Astrocyte of the spinal cord (primary cell): Measurements from ENCODE around the gene IGF2BP3.

Source experiments
- DNase-seq: peaks from one replicate; pipeline ENCODE4 v3.0.0; 2011; ENCODE audit warnings: low read depth, low spot score
- H3K4me3 ChIP-seq: 2 replicates; pipeline ENCODE4 v1.5.1; 2011; ENCODE audit warnings: low read depth, mild to moderate bottlenecking, low read length, moderate library complexity
- in situ Hi-C: cut with HindIII; loops from 2 replicates; pipeline ENCODE4 v1.10.0; 2017; ENCODE audit warnings: low sequenced_read_pairs
- TF ChIP-seq, protein P1 (sequence below): IDR thresholded peaks from 2 replicates; pipeline ENCODE4 v1.5.1; 2012; ENCODE audit warnings: low read depth, mild to moderate bottlenecking, low read length, inconsistent platforms

IGF2BP3 gene

DNA sequence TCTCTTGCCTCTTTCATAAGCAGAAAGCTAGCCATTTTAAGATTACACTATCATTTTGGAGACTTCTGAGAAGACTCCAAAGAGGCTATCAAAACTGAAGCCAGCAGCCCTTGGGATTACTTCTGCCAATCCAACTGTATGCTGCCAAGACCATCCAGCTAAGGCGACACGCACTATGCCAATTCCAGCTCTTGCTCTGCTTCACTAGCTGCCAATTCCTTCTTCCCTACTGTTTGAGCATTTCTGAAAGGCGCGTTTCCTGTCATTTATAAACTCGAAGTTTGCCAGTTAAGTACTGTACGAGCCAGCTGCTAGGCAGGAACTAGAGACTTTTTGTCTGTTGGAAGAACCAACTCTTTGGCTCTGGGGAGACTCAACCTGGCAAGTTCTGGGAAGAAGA lies 134.7 kb downstream of the IGF2BP3 start:
- in situ Hi-C loops: no loop called here
- H3K4me3 ChIP-seq: no peak overlapping the region
- no peak for DNase-seq
- TF ChIP-seq, protein P1, sequence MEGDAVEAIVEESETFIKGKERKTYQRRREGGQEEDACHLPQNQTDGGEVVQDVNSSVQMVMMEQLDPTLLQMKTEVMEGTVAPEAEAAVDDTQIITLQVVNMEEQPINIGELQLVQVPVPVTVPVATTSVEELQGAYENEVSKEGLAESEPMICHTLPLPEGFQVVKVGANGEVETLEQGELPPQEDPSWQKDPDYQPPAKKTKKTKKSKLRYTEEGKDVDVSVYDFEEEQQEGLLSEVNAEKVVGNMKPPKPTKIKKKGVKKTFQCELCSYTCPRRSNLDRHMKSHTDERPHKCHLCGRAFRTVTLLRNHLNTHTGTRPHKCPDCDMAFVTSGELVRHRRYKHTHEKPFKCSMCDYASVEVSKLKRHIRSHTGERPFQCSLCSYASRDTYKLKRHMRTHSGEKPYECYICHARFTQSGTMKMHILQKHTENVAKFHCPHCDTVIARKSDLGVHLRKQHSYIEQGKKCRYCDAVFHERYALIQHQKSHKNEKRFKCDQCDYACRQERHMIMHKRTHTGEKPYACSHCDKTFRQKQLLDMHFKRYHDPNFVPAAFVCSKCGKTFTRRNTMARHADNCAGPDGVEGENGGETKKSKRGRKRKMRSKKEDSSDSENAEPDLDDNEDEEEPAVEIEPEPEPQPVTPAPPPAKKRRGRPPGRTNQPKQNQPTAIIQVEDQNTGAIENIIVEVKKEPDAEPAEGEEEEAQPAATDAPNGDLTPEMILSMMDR: no peak

DNA sequence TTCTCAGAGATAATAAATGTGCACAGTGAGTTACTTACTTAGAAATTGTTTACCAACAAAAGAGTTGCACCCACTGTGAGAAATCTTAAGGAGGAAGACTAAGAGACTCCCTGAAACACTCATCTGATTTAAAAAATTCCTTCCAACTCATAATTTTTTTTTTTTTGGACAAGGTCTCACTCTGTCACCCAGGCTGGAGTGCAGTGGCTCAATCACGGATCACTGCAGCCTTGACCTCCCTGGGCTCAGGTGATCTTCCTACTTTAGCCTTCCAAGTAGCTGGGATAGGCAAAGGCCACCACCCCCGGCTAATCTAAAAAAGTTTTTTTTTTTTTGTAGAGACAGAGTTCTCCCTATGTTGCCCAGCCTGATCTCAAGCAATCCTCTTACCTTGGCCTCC lies 135.2 kb downstream of the IGF2BP3 start:
- TF ChIP-seq, protein P1: no peak
- no peak for DNase-seq

DNA sequence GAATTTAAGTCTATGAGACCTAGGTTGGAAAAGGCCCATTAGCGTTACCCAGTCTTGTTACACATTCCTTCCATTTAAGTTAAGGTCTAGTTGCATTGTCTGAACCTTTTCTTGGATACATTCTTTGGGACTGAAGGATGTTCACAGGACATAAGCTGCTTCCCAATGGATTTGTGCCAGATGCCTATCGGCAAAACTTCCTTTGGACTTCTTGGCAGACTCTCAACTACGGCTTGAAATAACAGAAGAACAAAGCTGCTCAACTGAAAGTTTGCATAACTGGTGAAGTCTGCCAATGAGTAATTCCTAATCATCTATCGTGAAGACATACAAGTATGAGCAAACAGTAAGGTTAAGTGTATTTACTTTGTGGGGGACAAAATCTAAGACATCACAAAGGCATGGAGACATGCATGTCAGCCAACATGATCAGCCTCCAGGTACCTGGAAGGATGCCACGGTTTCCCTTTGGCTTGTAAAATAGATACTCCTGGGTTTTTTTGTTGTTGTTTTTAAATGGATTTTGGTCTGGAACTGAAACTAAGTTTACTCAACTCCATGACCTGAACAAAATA lies 135.7 kb downstream of the IGF2BP3 start:
- TF ChIP-seq, protein P1: no peak
- in situ Hi-C loops: no loop called here
- DNase-seq: peak; percentile 97
- H3K4me3 ChIP-seq: no peak overlapping the region

More for the DNA sequence above, 135.2 kb downstream of the IGF2BP3 start:
- H3K4me3 ChIP-seq: no peak overlapping the region
- in situ Hi-C loops: no loop called here

DNA sequence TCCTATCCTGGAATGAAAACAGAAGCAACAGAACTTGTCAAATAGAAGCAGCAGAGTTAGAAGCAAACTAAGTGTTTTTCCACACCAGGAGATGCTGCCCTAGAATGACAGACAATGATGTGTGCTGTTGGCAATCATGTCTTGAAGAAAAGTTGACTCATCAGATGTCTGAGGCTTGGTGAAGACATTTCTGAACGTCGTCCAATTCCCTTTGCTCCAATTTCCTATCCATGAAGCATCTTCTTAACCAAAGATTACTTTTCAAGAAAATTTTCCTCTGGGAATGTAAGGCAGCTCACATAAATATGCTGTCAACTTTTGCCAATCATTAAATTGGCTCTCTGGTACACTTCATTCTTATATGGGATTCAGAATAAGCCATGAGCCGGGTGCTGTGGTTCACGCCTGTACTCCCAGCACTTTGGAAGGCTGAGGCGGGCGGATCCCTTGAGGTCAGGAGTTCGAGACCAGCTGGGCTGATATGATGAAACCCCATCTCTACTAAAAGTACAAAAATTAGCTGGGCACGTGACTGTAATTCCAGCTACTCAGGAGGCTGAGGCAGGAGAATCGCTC lies 136.5 kb downstream of the IGF2BP3 start:
- no peak overlapping the region for H3K4me3 ChIP-seq
- DNase-seq: peak; percentile 94
- in situ Hi-C loops: no loop called here
- TF ChIP-seq, protein P1: no peak

DNA sequence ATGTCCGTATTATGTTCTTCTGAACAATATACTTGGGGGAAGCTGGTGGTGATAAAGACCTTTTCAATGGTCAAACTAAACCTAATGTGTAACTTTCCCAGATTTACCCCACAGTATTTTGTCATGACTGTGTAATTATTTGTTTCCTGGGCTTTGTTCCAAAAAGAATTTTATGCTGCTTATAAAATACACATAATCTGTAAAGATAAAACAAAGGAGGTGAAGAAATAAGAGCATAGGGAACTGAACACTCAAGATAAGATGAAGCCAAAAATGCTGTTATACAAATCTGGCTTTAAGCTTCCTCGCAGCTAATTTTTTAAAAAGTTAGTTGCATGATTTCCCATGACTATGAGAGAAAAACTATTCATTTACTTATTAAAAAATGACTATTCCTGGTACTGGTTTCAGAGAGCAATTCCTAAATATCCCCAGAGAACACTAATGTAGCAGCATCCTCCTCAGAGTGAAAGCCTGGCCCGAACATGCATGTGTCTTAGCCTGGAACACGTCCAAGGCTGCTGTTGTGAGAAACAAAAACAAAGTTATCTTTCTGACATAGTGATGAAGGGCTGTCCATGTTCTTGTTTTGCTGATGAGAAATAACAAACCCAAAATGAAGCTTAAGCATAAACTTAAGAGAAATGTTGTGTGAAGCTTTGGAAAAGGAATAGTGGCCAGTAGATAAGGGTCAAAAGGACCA lies 137.2 kb downstream of the IGF2BP3 start:
- no peak for DNase-seq
- in situ Hi-C loops: no loop called here
- no peak overlapping the region for H3K4me3 ChIP-seq
- TF ChIP-seq, protein P1: no peak

DNA sequence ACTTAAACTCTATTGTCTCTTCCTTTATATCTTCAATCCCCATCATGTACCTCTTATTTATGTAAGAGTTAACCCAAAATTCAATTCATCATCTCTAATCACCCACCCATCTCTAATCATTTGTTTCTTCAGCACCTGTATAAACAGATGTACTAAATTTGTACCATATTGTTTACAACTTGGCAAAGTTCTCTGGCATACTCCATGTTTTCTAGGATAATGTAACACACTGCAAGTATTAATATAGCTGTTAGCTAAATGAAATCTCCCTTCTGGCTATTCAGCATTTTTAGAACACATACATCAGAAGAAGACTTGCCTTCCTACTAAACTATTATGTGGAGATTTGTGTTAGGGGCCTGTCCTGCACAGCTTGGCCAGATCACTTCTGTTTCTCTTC lies 138.1 kb downstream of the IGF2BP3 start:
- H3K4me3 ChIP-seq: no peak overlapping the region
- in situ Hi-C loops: no loop called here
- TF ChIP-seq, protein P1: no peak
- no peak for DNase-seq
